LoVo (cell line): ENCODE data around the gene CCND2.

Experiments used
- DNase-seq: peaks from one replicate; pipeline ENCODE4 v3.0.0-alpha.2; 2016; ENCODE audit warnings: low spot score

Gene CCND2

GRCh38 chr12:4276524-4277204 is 3.1 kb downstream of the CCND2 start:
- peak; percentile 92 for DNase-seq

- no peak for DNase-seq
Measured at GRCh38 chr12:4277205-4277543, 3.6 kb downstream of the CCND2 start.

- no peak for DNase-seq
Measured at GRCh38 chr12:4277857-4278256, 4.3 kb downstream of the CCND2 start.

GRCh38 chr12:4278329-4279197 is 5.0 kb downstream of the CCND2 start:
- no peak for DNase-seq

GRCh38 chr12:4279198-4279690 is 5.7 kb downstream of the CCND2 start:
- no peak for DNase-seq

- no peak for DNase-seq
Measured at GRCh38 chr12:4280351-4281163, 7.0 kb downstream of the CCND2 start.

GRCh38 chr12:4281173-4281654 is 7.7 kb downstream of the CCND2 start:
- no peak for DNase-seq

- no peak for DNase-seq
Measured at GRCh38 chr12:4282103-4282891, 8.7 kb downstream of the CCND2 start.

GRCh38 chr12:4282892-4283511 is 9.4 kb downstream of the CCND2 start:
- DNase-seq: no peak

GRCh38 chr12:4283512-4284255 is 10.1 kb downstream of the CCND2 start:
- no peak for DNase-seq

GRCh38 chr12:4284306-4284705 is 10.7 kb downstream of the CCND2 start:
- DNase-seq: no peak

GRCh38 chr12:4285070-4285469 is 11.5 kb downstream of the CCND2 start:
- no peak for DNase-seq

GRCh38 chr12:4286228-4286627 is 12.7 kb downstream of the CCND2 start:
- DNase-seq: no peak

GRCh38 chr12:4286771-4287317 is 13.3 kb downstream of the CCND2 start:
- no peak for DNase-seq

GRCh38 chr12:4287325-4288211 is 14.0 kb downstream of the CCND2 start:
- no peak for DNase-seq

- DNase-seq: no peak
Measured at GRCh38 chr12:4288296-4289131, 15.0 kb downstream of the CCND2 start.

- no peak for DNase-seq
Measured at GRCh38 chr12:4289231-4289878, 15.8 kb downstream of the CCND2 start.
